Neural crest cell (in vitro differentiated cells): ENCODE results near the gene SIX2. TPM values are rescaled to one million over a fixed set of nuclear protein-coding genes. Genes with fewer than 3 reads are reported as not detected.

Experiments used
- DNase-seq: peaks from one replicate; pipeline ENCODE4 v3.0.0; 2021; ENCODE audit warnings: low read depth, mixed read lengths, low spot score
- H3K27ac Mint-ChIP-seq: one replicate; pipeline ENCODE4 v1.8.0; 2021; ENCODE audit warnings: mild to moderate bottlenecking, mixed read lengths; ENCODE audit not compliant: unreplicated experiment
- H3K27me3 Mint-ChIP-seq: 2 replicates; pipeline ENCODE4 v1.8.0; 2021; ENCODE audit warnings: low read depth, mild to moderate bottlenecking, mixed read lengths
- H3K36me3 Mint-ChIP-seq: 2 replicates; pipeline ENCODE4 v1.8.0; 2021; ENCODE audit warnings: low read depth, mild to moderate bottlenecking, mixed read lengths
- H3K4me1 Mint-ChIP-seq: 2 replicates; pipeline ENCODE4 v1.8.0; 2021; ENCODE audit warnings: mixed read lengths
- H3K4me3 Mint-ChIP-seq: one replicate; pipeline ENCODE4 v1.8.0; 2021; ENCODE audit warnings: mild to moderate bottlenecking, mixed read lengths
- H3K9me3 Mint-ChIP-seq: 2 replicates; pipeline ENCODE4 v1.8.0; 2021; ENCODE audit warnings: mixed read lengths
- total RNA-seq: library from RNA; stranded (reverse); gene quantifications from 2 replicates; pipeline ENCODE4 v1.2.1, GENCODE V29; 2021
- TF ChIP-seq, protein P1 (sequence below): fragments of 200-600 bp; sonication (generic); conservative IDR thresholded peaks from 2 replicates; pipeline ENCODE4 v1.5.0; 2021; ENCODE audit warnings: antibody characterized with exemption, mild to moderate bottlenecking

Gene SIX2
- total RNA-seq, 1 donor from 2014 or later, result 0.14 TPM

DNA sequence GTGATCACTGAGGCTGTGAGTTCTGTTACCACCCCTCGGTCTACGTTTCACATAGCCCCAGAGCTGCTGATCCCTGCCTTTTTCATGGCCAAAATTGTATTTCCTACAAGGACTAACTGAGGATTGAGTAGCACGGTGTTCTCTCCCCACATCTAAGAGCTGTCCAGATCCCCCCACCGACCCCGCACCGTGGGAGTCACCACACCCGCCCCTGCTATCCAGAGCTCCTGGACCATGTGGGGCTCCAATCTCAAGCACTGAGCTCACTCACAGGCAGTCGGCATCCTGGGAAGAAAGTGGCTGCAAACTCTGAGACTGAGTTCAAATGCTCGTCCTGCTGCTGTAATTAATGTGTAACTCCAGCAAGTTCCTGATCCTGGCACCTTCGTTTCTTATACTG lies 9.7 kb downstream of the SIX2 start:
- Mint-ChIP-seq H3K27ac (no peak overlapping the region), H3K4me3 (peak overlapping the region; percentile 7), H3K27me3 (peaks cover 100% of the 10 kb centered on the region), H3K36me3 (no peaks in the 10 kb centered on the region), H3K9me3 (peaks cover 4% of the 10 kb centered on the region), H3K4me1 (peaks cover 18% of the 10 kb centered on the region)
- TF ChIP-seq, protein P1, sequence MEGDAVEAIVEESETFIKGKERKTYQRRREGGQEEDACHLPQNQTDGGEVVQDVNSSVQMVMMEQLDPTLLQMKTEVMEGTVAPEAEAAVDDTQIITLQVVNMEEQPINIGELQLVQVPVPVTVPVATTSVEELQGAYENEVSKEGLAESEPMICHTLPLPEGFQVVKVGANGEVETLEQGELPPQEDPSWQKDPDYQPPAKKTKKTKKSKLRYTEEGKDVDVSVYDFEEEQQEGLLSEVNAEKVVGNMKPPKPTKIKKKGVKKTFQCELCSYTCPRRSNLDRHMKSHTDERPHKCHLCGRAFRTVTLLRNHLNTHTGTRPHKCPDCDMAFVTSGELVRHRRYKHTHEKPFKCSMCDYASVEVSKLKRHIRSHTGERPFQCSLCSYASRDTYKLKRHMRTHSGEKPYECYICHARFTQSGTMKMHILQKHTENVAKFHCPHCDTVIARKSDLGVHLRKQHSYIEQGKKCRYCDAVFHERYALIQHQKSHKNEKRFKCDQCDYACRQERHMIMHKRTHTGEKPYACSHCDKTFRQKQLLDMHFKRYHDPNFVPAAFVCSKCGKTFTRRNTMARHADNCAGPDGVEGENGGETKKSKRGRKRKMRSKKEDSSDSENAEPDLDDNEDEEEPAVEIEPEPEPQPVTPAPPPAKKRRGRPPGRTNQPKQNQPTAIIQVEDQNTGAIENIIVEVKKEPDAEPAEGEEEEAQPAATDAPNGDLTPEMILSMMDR, result no peak
- no peak for DNase-seq

DNA sequence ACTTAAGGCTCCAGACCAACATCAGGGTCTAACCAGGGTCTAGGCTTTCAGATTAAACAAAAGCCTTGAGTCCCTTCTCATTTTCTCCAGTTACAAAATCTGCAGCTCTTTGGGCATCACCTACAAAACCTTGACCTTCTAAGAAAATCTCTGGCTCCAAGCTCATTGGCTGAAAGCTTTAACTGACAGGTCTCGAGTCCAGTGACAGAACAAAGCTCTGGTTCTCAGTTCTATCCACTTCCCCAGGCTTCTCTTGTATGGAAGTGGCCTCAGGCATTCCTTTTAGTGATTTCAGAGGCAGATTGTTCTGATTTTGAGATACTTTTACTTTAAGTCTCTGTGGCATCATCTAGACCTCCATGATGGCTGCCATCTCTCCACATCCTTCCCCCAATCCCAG lies 11.3 kb downstream of the SIX2 start:
- DNase-seq, result no peak
- TF ChIP-seq, protein P1, result no peak
- Mint-ChIP-seq H3K9me3 (peaks cover 4% of the 10 kb centered on the region), H3K4me1 (peaks cover 12% of the 10 kb centered on the region), H3K36me3 (peaks cover 2% of the 10 kb centered on the region), H3K27me3 (peaks cover 100% of the 10 kb centered on the region), H3K27ac (no peak overlapping the region), H3K4me3 (no peak overlapping the region)

DNA sequence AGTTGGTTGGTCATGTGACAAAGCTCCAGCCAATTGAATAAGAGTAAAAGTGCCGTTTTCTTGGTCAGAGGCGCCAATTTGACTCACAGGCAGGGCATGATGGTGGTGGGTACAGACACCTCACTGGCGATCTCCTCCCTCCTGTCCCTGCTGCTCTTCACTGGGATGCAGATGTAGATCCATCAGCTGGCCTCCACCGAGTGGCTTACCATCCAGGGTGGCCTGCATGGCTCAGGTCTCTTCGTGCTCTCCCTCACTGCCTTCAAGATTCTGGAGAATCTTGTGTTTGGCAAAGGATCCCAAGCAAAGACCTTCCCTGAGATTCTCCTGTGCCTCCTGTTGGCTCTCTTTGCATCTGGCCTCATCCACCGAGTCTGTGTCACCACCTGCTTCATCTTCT lies 12.9 kb downstream of the SIX2 start:
- Mint-ChIP-seq H3K36me3 (peaks cover 2% of the 10 kb centered on the region), H3K4me3 (no peak overlapping the region), H3K27me3 (peaks cover 93% of the 10 kb centered on the region), H3K9me3 (peaks cover 4% of the 10 kb centered on the region), H3K27ac (peak overlapping the region; percentile 27), H3K4me1 (peaks cover 7% of the 10 kb centered on the region)
- no peak for DNase-seq
- TF ChIP-seq, protein P1, result no peak

DNA sequence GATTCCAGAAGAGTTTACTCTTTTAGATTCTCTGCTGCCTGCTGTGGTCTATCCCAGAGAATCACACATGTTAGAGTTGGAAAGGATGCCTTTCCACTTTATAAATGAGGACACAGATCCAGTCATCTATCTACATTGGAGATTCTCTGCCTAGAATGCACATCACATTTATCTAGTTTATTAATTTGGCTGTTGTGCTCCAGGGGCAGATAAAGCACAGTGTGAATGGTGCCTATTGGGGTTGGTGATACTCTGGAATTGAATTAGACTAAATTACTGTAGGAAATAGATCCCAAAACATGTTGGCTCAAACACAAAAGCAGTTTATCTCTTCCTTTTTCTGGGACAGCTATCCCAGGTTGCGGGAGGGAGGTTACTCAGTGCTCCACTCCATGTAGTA lies 14.9 kb downstream of the SIX2 start:
- TF ChIP-seq, protein P1, result no peak
- no peak overlapping the region for H3K4me3 Mint-ChIP-seq
- DNase-seq, result no peak
- H3K4me1 Mint-ChIP-seq, result no peaks in the 10 kb centered on the region
- peaks cover 2% of the 10 kb centered on the region for H3K36me3 Mint-ChIP-seq
- peaks cover 89% of the 10 kb centered on the region for H3K27me3 Mint-ChIP-seq
- H3K9me3 Mint-ChIP-seq, result peaks cover 8% of the 10 kb centered on the region
- no peak overlapping the region for H3K27ac Mint-ChIP-seq

DNA sequence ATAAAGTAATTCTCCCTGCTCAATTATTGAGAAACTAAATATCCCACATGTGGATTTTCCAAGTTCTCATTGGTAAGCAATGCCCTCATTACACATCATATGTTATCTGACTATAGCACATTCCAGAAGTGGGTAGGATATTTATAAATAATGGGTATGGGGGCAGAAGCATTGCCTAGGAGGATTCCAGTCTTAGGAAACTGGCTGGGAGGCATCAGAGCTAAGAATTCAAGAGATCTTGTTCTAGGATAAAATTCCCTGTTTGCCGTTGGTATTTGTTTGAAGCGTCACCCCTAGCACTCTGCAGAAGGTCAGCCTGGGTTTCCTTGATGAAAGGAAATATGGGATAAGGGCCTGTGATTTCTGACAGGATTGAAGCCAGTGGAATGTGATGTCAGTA lies 20.1 kb downstream of the SIX2 start:
- Mint-ChIP-seq H3K36me3 (peaks cover 10% of the 10 kb centered on the region), H3K4me3 (no peak overlapping the region), H3K9me3 (peaks cover 14% of the 10 kb centered on the region), H3K27me3 (peaks cover 55% of the 10 kb centered on the region), H3K4me1 (no peaks in the 10 kb centered on the region), H3K27ac (no peak overlapping the region)
- no peak for DNase-seq
- TF ChIP-seq, protein P1, result no peak
